ENCODE measurements around the gene TARDBP.
"Not testable (repeated sequence)": the region's sequence is repeated elsewhere in the genome, so short reads cannot be mapped to it uniquely, and the experiment has no call there.

- not testable (repeated sequence) for TF ChIP-seq EZH2 (IDR thresholded peaks at IDR 0.05; ENCODE audit: borderline replicate concordance); CTCF (IDR thresholded peaks at IDR 0.05; ENCODE audit: poor library complexity)
Observed at GRCh38 chr1:10992004-10992403, 20.4 kb upstream of the TARDBP start.

Data from hepatocyte (in vitro differentiated cells).